WTC11 (cell line): Measurements from ENCODE around the gene UBE3A. TPM values are rescaled to one million over a fixed set of nuclear protein-coding genes. Genes with fewer than 3 reads are reported as not detected.

Source experiments
- ATAC-seq: fragments of 200-7000 bp; cut with Tn5 transposase; 2 replicates; pipeline ENCODE4 v1.10.0; 2021; ENCODE audit warnings: mild to moderate bottlenecking, moderate library complexity
- CTCF ChIA-PET: fragments of 300-600 bp; sonication (Branson Sonifier 250); formaldehyde crosslinking; loops from one replicate; lab custom pipeline; 2021; ENCODE audit warnings: antibody characterized with exemption; lab: Charles Lee
- POLR2A ChIA-PET: fragments of 350-600 bp; sonication (Branson Sonifier 250); formaldehyde crosslinking; loops from one replicate; lab custom pipeline; 2021; ENCODE audit warnings: antibody characterized with exemption; lab: Charles Lee
- DNase-seq: peaks from one replicate; pipeline ENCODE4 v3.0.0; 2021; ENCODE audit warnings: low spot score
- H3K27ac Mint-ChIP-seq: 2 replicates; pipeline ENCODE4 v1.8.0; 2021; ENCODE audit warnings: mixed read lengths
- H3K27me3 Mint-ChIP-seq: 2 replicates; pipeline ENCODE4 v1.8.0; 2021; ENCODE audit warnings: low read depth, mild to moderate bottlenecking, moderate library complexity, mixed read lengths
- H3K36me3 Mint-ChIP-seq: 2 replicates; pipeline ENCODE4 v1.8.0; 2021; ENCODE audit warnings: mixed read lengths
- H3K4me1 Mint-ChIP-seq: 2 replicates; pipeline ENCODE4 v1.8.0; 2022; ENCODE audit warnings: mixed read lengths
- H3K4me3 Mint-ChIP-seq: 2 replicates; pipeline ENCODE4 v1.8.0; 2021; ENCODE audit warnings: mild to moderate bottlenecking, moderate library complexity, mixed read lengths
- H3K9me3 Mint-ChIP-seq: 2 replicates; pipeline ENCODE4 v1.8.0; 2021; ENCODE audit warnings: mixed read lengths
- AFF4 ChIP-seq: sonication (generic); formaldehyde crosslinking; IDR thresholded peaks from 2 replicates; pipeline ENCODE4 v1.8.1; 2023; ENCODE audit warnings: mild to moderate bottlenecking, missing genetic modification reagents, borderline replicate concordance
- ATF1 ChIP-seq: sonication (generic); formaldehyde crosslinking; IDR thresholded peaks from 2 replicates; pipeline ENCODE4 v1.8.1; 2023; ENCODE audit warnings: mild to moderate bottlenecking, moderate library complexity, missing genetic modification reagents
- E2F1 ChIP-seq: sonication (generic); formaldehyde crosslinking; IDR thresholded peaks from 2 replicates; pipeline ENCODE4 v1.8.0; 2022; ENCODE audit warnings: mild to moderate bottlenecking, missing genetic modification reagents
- FOXK1 ChIP-seq: sonication (generic); formaldehyde crosslinking; IDR thresholded peaks from 2 replicates; pipeline ENCODE4 v1.8.0; 2022; ENCODE audit warnings: mild to moderate bottlenecking, moderate library complexity, missing genetic modification reagents
- MAX ChIP-seq: sonication (generic); formaldehyde crosslinking; IDR thresholded peaks from 2 replicates; pipeline ENCODE4 v1.8.0; 2022; ENCODE audit warnings: mild to moderate bottlenecking, missing genetic modification reagents
- NFE2L1 ChIP-seq: sonication (generic); formaldehyde crosslinking; IDR thresholded peaks from 2 replicates; pipeline ENCODE4 v1.8.1; 2023; ENCODE audit warnings: missing genetic modification reagents
- USF1 ChIP-seq: sonication (generic); formaldehyde crosslinking; IDR thresholded peaks from 2 replicates; pipeline ENCODE4 v1.8.0; 2022; ENCODE audit warnings: mild to moderate bottlenecking, missing genetic modification reagents
- ZNF396 ChIP-seq: fragments of 250-450 bp; sonication (Bioruptor Pico); IDR thresholded peaks from 2 replicates; pipeline ENCODE4 v1.8.0; 2021; ENCODE audit warnings: mild to moderate bottlenecking, moderate library complexity, borderline replicate concordance
- ZNF425 ChIP-seq: fragments of 250-450 bp; sonication (Bioruptor Pico); conservative IDR thresholded peaks from 2 replicates; pipeline ENCODE4 v1.9.0; 2021; ENCODE audit warnings: mild to moderate bottlenecking
- ZNF532 ChIP-seq: fragments of 250-450 bp; sonication (Bioruptor Pico); IDR thresholded peaks from 2 replicates; pipeline ENCODE4 v1.9.0; 2021; ENCODE audit warnings: mild to moderate bottlenecking, borderline replicate concordance
- total RNA-seq: library from RNA; stranded (reverse); gene quantifications from 3 replicates; pipeline ENCODE4 v1.2.3, GENCODE V29; 2021

UBE3A gene
- total RNA-seq, 1 experiment from 2014 or later = 120 TPM

- no peak for TF ChIP-seq ZNF532 (CRISPR knock-in tag)
- TF ChIP-seq MAX (CRISPR knock-in tag) = no peak
- no peak for TF ChIP-seq NFE2L1 (CRISPR knock-in tag)
These were observed 25.6 kb upstream of the UBE3A start (continued) for GRCh38 chr15:25464383-25464782.

GRCh38 chr15:25456196-25456595 is 17.4 kb upstream of the UBE3A start:
- H3K9me3 Mint-ChIP-seq = peaks cover 34% of the 10 kb centered on the region
- TF ChIP-seq ZNF532 (CRISPR knock-in tag) (no peak), ZNF396 (CRISPR knock-in tag) (no peak), ATF1 (CRISPR knock-in tag) (no peak), ZNF425 (CRISPR knock-in tag) (no peak), E2F1 (CRISPR knock-in tag) (no peak), USF1 (CRISPR knock-in tag) (no peak), FOXK1 (CRISPR knock-in tag) (no peak), AFF4 (no peak)
- TF ChIP-seq, all 79 proteins: peak for 0
- Mint-ChIP-seq H3K36me3 (peaks cover 10% of the 10 kb centered on the region), H3K4me1 (no peaks in the 10 kb centered on the region), H3K27me3 (no peaks in the 10 kb centered on the region), H3K4me3 (no peak overlapping the region), H3K27ac (no peak overlapping the region)
- ATAC-seq (no peak), DNase-seq (no peak)
- CTCF ChIA-PET = no interaction called here
- POLR2A ChIA-PET = no interaction called here
